HG02588 (cell line): Measurements from ENCODE around the gene TASP1.

Experiments used
- ATAC-seq: cut with Tn5 transposase; IDR thresholded peaks from one replicate; pipeline ENCODE4 v1.9.1; 2021; ENCODE audit warnings: mild to moderate bottlenecking, moderate library complexity; ENCODE audit not compliant: unreplicated experiment

The TASP1 gene

GRCh38 chr20:13447385-13448180 lies 191.1 kb downstream of the TASP1 start:
- no peak for ATAC-seq

GRCh38 chr20:13443690-13444089 lies 195.0 kb downstream of the TASP1 start:
- no peak for ATAC-seq

GRCh38 chr20:13442986-13443385 lies 195.7 kb downstream of the TASP1 start:
- no peak for ATAC-seq

GRCh38 chr20:13441388-13441787 lies 197.3 kb downstream of the TASP1 start:
- ATAC-seq: no peak

DNA sequence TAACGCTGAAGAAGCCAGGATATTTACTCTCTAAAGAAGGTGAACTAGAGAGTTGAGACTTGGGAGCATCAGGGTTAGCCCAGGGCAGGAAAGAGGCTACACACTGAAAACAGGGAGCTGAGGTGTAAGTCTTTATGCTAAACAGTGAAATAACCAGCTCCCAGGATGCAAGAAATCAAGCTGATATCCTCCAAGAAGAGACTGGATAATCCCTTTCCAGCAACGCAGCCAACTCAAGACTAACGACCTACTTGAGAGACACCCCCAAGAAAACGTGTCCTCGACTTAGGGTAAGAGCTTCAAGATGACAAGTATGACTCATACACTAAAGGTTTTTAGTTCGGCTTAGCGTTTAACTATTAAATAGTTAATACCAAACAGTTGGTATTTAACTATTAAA lies 202.2 kb downstream of the TASP1 start:
- no peak for ATAC-seq

DNA sequence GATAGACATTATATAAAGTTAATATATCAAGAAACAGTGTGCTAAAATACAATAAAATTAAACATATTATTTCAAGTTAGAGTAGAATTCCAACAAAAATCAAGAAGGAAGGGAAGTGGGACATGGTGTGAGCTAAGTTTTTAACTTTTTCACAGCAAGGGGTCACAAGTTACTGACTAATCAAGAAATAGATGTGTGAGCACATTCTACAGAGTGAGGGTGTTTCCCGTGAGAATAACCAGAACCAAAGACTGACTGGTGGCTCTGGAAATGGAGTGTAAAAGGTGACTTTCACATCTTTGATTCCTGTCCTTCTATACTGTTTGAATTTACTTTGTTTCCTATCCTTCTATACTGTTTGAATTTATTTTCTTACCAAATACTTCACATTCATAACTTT lies 206.6 kb downstream of the TASP1 start:
- no peak for ATAC-seq

GRCh38 chr20:13430346-13431002 lies 208.3 kb downstream of the TASP1 start:
- no peak for ATAC-seq

DNA sequence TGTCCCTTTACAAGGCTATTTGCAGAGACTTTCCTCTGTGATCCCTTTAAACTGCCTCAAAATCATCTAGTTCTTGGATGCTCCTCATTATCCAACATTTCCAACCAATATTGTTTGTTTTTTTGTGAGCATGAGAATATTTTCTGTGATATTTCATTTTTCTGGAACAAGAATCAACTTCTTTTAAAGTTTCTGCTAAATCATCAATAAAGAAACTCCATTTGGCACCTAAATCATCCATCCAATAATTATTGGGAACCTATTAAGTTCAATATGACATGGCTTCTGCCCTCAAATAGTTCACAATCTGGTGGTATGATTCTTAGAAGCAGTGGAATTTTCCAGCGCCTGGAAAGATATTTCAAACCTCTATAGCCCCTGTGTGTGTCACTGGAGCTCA lies 210.0 kb downstream of the TASP1 start:
- no peak for ATAC-seq

- no peak for ATAC-seq
Observed at GRCh38 chr20:13426870-13427269, 211.9 kb downstream of the TASP1 start.

DNA sequence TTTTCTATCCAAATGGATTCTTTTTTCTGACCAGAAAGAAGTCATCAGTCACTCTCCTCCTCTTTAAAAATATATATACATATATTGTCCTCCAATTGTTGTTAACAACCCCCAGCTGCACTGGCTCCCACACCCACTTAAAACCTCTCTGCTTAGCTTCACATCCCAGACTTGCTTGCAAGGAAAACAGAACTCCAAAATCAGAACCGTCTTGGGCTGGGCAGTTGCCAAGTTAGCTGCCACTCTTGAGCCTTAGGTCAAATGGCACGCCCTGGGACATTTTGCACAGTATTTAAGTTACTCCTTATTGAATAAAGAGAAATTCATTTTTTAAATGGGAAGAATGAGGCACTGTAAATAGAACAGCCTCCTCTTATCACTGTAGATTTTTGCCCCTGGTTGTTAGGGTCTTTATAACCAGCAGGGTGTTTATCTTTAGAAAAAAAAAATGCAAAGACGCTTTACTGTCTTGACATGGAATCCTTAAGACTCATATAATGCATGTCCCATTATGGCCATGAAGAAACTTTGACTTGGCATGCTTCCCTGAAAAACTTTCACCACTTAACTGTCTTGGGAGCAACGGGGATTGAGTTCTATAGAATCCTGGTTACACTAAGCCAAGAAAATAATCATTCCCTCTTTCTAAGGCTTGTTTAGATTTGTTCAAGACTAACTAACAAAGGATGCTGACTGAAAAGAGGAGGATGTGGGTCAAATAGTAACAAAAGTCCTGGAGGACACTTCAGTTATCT lies 213.2 kb downstream of the TASP1 start:
- no peak for ATAC-seq

DNA sequence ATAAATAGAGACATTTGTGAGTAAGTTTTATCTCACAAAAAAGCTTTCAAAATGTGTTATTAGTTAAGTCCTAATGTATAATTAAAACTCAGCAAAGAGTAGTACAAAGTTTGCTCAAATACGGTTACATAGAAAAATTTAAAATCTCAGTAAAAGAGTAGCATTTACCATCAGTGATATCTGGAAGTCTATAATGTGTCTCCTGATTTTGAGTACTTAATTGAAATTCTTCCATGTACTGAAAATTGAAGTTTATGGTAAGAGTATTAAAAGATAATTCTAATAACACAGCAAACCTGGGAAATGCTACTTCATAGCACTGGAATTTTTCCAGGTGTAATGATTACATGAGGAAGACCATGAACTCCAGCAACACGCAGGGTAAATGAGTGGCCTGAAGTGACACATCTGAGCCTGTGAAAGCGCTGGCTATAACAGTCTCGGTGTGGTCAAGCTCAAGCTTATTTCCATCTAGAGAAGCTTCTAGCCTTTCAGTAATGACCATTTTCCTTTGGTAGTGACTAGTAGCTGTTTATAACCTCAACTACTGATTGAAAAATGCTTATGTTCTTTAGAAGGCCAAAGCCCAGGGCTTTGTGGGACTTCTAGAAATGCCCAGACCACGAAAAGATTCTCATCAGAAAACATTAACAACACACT lies 214.4 kb downstream of the TASP1 start:
- ATAC-seq: no peak

- no peak for ATAC-seq
Observed at GRCh38 chr20:13423472-13424173, 215.1 kb downstream of the TASP1 start.

DNA sequence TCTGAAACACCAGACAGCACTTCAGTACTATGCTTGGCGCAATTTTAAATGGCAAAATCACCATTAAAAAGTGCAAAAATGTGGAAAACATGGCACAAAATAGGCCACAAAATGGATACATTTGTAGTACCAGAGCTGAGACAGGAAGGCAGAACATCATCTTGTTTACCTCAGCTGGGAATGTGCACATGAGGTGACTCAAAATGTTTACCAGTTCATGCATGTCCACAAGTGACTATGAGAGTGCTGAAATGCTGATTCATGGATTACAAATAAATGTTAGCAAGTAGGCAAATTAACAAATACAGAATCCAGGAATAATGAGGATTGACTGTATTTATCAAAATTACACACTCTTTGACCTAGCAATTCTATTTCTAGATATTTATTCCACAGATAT lies 216.1 kb downstream of the TASP1 start:
- no peak for ATAC-seq

- ATAC-seq: no peak
Observed at GRCh38 chr20:13420625-13421024, 218.1 kb downstream of the TASP1 start.

GRCh38 chr20:13419477-13419876 lies 219.3 kb downstream of the TASP1 start:
- no peak for ATAC-seq

- ATAC-seq: no peak
Observed at GRCh38 chr20:13418263-13419229, 220.2 kb downstream of the TASP1 start.

DNA sequence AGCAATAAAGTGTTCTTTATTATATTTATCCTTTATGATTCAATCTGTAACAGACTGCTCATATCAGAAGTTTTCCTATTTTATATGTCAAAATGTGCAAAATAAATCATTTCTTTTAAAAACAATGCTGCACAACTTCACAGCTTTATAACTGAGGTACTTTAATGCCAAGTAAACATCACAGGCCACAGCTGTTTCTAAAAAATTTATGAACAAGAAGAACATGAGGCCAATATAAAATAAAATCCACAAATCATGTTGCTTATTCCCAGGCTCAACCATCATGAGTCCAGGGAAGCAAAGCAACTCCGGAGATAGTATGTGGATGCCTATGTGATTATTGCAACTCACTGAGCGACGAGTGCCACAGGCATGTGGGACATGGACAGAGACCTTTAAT lies 222.2 kb downstream of the TASP1 start:
- no peak for ATAC-seq

DNA sequence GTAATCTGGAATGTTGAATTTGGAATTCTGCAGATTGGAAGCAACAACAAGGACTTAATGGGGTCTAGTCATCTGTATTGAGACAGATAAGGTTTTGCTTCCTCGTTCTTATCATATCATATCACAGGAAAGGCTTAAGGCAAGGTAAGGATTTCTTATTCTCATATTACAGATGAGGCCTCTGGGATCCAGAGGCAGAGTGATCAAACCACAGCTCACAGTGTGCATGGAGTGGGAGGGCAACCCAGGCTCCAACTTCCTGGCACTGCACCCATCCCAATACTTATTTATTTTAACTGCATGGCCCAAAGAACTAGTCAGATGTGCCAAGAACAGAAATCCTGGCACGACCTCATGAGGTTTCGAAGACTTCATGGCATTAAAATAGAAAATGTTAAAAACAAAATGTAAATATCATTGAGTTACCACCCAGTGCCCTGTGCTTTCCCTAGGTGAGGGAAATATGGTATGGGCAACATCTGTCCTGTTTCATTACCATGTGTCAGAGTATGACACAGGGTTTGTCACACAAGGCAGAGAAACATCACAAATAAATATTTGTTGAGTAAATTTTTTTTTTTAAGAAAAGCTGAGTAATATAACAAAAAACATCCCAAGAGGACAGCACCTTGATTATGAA lies 225.8 kb downstream of the TASP1 start:
- ATAC-seq: no peak

DNA sequence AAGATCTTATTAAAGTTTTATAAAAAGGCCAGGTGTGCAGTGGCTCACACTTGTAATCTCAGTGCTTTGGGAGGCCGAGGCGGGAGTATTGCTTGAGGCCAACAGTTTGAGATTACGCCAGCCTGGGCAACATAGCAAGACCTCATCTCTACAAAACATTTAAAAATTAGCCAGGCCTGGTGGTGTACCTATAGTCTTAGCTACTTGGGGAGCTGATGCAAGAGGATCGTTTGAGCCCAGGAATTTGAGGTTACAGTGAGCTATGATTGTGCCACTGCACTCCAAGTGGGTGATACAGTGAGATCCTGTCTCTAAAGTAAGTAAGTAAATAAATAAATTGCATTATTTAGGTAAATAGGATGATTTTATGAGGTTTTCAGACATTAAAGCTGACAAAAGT lies 234.4 kb downstream of the TASP1 start:
- ATAC-seq: no peak
